IPS DF 4.7 (cell line): Measurements from ENCODE around the gene IRX3.
"Not testable (repeated sequence)": the region's sequence is repeated elsewhere in the genome, so short reads cannot be mapped to it uniquely, and the experiment has no call there.

Experiments used
- DNase-seq: peaks from one replicate; pipeline ENCODE4 v3.0.0-alpha.2; 2013; ENCODE audit warnings: low spot score; ENCODE audit errors: extremely low read depth

IRX3 gene

GRCh38 chr16:54275956-54276355 lies 10.6 kb downstream of the IRX3 start:
- DNase-seq: no peak

DNA sequence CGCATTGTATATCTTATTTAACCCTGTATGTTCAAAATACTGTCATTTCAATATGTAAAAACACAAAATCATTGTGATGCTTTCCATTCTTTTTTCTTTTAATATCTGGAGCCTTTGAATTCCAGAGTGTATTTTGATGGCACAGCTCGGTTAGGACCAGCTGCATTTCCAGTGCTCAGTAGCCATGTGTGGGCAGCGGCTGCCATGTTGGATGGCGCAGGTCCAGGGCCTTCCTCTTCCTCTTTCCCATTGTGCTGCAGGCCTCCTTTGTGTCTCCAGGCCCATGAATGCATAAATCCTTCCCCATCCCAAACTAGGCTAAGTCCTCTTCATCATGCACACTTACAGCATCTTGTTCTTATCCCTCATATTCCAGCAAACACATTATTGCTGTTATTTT lies 13.0 kb downstream of the IRX3 start:
- DNase-seq: no peak

GRCh38 chr16:54270711-54271110 lies 15.9 kb downstream of the IRX3 start:
- DNase-seq: no peak

- DNase-seq: no peak
Observed at GRCh38 chr16:54269461-54269860, 17.1 kb downstream of the IRX3 start.

GRCh38 chr16:54268766-54269165 lies 17.8 kb downstream of the IRX3 start:
- DNase-seq: no peak

DNA sequence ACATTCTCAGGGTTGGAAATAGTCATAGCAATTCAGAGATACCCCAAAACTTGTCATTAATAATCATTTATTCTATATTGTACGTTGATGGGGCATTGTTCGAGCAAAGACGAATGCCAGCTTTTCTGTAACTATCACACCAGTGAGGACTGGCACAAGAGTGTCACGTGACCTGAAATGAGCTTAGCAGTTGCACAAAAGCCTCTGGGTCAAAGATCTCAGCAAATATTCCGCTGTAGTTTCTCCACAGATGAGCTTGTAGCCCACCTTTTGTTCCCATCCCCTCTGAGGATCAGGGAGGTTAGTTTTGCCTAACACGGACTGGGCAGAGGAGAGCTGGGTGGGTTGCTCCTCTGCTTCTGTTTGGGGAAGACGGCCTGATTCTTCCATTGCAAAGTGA lies 18.2 kb downstream of the IRX3 start:
- DNase-seq: no peak

DNA sequence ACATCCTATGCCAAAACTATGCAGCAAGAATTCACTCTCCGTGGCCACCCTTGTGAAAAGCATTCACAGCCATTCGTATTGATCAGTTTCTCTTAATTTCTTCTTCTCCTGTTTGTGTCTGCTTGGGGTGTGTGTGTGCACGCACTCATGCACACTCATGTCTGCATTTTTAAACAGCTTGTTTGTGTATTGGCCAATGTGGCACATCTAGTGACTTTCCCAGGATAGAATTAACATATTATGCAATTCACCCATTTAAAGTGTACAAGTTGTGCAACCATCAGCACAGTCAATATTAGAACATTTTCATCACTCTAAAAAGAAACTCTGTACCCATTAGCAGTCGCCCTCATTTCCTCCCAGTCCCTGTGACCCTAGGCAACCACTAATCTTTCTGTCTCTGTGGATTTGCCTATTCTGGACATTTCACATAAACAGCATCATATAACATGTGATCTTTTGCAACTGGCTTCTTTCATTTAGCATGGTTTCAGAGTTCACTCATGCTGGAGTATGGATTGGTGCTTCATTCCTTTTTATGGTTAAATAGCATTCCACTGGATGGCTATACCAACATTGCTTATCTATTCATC lies 20.1 kb downstream of the IRX3 start:
- DNase-seq: no peak

GRCh38 chr16:54265575-54266107 lies 20.9 kb downstream of the IRX3 start:
- no peak for DNase-seq

GRCh38 chr16:54253118-54253517 lies 33.5 kb downstream of the IRX3 start:
- DNase-seq: no peak

- DNase-seq: no peak
Observed at GRCh38 chr16:54248863-54249710, 37.5 kb downstream of the IRX3 start.

DNA sequence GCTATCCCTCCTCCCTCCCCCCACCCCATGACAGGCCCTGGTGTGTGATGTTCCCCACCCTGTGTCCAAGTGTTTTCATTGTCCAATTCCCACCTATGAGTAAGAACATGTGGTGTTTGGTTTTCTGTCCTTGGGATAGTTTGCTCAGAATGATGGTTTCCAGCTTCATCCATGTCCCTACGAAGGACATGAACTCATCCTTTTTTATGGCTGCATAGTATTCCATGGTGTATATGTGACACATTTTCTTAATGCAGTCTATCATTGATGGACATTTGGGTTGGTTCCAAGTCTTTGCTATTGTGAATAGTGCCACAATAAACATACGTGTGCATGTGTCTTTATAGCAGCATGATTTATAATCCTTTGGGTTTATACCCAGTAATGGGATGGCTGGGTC lies 38.9 kb downstream of the IRX3 start:
- not testable (repeated sequence) for DNase-seq

DNA sequence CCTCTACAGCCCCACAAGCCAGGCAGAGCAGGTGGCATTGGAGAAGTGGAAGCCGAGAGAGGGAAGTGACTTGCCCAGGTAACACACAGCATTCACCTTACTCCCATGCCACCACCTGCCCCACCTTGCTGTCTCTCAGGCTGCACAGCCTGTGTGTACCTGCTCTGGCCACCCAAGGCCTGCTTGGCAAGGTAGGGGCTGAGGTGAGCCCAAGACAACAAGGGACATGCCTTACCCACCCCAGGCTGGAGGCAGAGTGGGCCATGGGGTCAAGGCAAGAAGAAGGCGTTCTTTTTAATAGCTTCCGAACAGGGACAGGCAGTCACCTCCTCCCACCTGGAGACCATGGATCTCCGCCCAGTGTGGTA lies 40.1 kb downstream of the IRX3 start:
- DNase-seq: no peak

DNA sequence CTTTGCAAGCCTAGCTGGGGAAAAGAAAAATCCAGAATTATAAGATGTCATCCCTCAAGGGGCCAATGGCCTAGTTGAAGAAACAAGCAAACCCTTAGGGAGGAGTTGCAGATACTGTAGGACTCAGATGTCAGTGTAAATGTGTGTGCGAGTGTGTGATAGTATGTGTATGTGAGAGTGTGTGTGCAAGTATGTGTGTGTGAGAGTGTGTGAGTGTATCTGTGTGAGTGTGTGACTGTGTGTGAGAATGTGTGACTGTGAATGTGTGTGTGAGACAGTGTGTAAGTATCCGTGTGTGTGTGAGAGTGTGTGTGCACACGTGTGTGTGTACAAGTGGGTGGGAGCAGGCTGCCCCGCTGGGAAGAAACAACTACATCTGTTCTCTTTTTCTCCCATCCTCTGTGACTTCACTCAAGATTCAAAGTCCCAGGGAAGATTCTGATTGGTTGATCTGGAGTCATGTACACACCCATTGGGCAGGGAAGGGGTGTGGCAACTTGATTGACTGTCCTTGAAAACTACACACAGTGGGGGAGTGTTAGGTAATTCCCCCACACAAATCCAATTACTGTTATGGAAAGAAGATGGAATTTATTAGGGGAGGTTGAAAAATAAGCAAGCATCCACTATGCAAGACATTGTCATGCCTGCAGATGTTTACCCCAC lies 40.7 kb downstream of the IRX3 start:
- DNase-seq: no peak

GRCh38 chr16:54244061-54244886 lies 42.3 kb downstream of the IRX3 start:
- DNase-seq: no peak

DNA sequence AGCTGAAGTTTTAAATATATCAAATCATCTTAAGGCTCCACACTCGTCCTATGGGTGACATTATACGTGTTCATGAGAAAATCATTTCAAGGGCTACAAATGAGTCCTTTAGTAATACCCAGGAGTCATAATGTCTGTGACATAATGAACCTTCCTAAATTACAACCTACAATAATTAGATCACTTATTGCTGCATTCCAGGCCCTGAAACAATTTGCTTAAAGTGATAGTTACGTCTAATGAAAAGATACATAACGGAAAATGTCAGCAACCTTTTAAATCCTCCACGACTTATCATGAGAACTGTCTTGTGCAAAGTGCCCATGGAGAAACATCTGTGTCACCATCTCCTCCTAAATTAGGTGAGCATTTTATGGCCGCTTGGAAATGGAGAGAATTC lies 43.4 kb downstream of the IRX3 start:
- no peak for DNase-seq

DNA sequence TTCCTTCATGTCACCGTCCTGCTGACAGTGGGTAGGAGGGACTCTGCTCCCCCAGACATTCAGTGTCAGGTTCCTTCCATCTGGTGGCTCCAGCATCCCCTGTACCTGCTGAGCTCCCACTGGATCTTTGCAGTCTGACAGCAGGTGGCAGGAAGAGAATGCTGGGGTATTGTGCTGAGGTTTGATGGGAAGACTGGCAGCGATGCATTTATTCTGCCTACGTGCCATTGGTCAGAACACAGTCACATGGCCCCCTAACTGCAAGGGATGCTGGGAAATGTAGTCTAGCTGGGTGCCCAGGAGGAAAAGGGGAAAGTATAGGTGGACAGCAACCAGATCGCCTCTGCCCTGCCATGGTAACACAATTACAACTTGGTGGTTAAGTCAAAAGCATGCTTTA lies 44.4 kb downstream of the IRX3 start:
- peak; percentile 84 for DNase-seq

DNA sequence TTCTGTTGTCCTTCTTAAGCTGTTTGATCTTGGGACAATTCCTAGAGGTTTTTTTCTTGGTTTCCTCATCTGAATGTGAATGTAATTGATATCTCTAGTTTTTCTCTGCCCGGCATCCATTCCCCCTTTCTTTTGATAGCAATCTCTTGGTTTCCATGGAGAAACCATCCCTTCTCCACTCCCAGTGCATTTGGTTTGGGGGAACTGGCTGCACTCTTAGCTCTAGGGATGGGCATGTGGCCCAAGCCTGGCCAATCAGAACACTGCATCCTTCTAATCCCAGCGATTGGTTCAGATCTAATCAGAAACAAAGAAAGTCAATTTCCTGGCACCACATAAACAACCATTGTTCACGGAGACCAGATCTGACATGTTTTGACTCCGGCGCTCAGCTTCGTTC lies 45.1 kb downstream of the IRX3 start:
- no peak for DNase-seq

GRCh38 chr16:54240271-54241129 lies 46.1 kb downstream of the IRX3 start:
- no peak for DNase-seq

DNA sequence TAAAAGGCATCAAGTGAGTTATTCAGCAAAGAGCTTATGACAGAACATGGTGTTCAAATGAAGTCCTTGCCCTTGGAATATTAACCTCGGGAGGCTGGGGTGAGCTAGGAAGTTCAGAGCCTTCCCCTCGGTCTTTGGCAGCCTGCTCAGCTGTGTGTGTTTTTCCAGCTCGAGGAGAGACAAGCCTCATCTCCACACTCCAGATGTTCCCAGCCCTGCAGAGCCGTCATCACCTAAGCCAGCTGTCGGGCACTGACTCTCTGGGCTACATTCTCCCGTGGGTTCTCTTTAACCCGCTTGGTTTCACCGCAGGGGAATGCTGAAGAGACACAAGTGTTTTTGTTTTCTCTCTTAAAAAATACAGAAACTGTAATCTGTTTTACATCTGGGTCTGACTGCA lies 47.1 kb downstream of the IRX3 start:
- no peak for DNase-seq

GRCh38 chr16:54236773-54237172 lies 49.8 kb downstream of the IRX3 start:
- no peak for DNase-seq

GRCh38 chr16:54233615-54234014 lies 53.0 kb downstream of the IRX3 start:
- DNase-seq: no peak
